ENCODE results near the gene PDE8A.

The PDE8A gene

DNA sequence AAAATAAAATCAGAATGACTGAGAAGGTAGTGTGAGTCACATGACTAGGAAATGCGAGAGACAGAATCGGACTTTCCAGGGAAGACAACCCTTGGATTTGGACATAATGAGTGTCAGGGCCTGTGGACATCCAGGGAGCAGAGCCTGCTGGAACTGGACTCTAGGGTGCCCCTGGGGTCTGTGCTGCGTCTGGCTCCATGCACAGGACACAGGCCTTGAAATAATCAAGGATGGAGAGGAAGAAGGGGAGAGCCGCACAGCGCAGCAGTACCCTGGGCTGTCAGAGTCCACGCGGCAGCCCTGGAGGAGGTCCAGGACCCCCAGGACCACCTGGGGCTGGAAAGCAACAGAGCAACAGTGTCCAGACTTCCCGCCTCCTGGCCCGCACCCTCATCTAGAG lies 173.7 kb downstream of the PDE8A start:
- Histone ChIP-seq H3K79me2 (ENCODE audit: low read length) (no peaks in the 10 kb centered on the region), H3K27ac (ENCODE audit: low read length) (no peak overlapping the region), H3K9me3 (replicated peaks; ENCODE audit: insufficient read depth, low read length) (no peaks in the 10 kb centered on the region), H3K9me2 (replicated peaks; ENCODE audit: insufficient read depth, low read length) (no peaks in the 10 kb centered on the region), H3K4me2 (ENCODE audit: low read depth, low read length) (no peak overlapping the region), H3K4me3 (ENCODE audit: low read length) (no peak overlapping the region), H4K20me1 (ENCODE audit: insufficient read depth, low read length) (no peaks in the 10 kb centered on the region), H3K27me3 (replicated peaks; ENCODE audit: insufficient read depth, low read length) (no peaks in the 10 kb centered on the region), H2AFZ (ENCODE audit: low read length) (no peak overlapping the region), H3K4me1 (ENCODE audit: low read length) (no peaks in the 10 kb centered on the region), H3K9ac (ENCODE audit: low read length) (no peak overlapping the region), H3F3A (ENCODE audit: insufficient read depth, low read length) (no peaks in the 10 kb centered on the region), H3K36me3 (replicated peaks; ENCODE audit: insufficient read depth, low read length) (no peaks in the 10 kb centered on the region)
- DNase-seq = no peak
- TF ChIP-seq EZH2phosphoT487 (IDR thresholded peaks at IDR 0.05; ENCODE audit: low read length) (no peak), EZH2 (optimal IDR thresholded peaks at IDR 0.05; ENCODE audit: low read depth, low read length) (no peak)
- TF ChIP-seq, protein P1, sequence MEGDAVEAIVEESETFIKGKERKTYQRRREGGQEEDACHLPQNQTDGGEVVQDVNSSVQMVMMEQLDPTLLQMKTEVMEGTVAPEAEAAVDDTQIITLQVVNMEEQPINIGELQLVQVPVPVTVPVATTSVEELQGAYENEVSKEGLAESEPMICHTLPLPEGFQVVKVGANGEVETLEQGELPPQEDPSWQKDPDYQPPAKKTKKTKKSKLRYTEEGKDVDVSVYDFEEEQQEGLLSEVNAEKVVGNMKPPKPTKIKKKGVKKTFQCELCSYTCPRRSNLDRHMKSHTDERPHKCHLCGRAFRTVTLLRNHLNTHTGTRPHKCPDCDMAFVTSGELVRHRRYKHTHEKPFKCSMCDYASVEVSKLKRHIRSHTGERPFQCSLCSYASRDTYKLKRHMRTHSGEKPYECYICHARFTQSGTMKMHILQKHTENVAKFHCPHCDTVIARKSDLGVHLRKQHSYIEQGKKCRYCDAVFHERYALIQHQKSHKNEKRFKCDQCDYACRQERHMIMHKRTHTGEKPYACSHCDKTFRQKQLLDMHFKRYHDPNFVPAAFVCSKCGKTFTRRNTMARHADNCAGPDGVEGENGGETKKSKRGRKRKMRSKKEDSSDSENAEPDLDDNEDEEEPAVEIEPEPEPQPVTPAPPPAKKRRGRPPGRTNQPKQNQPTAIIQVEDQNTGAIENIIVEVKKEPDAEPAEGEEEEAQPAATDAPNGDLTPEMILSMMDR (IDR thresholded peaks at IDR 0.05; ENCODE audit: low read length) = no peak

DNA sequence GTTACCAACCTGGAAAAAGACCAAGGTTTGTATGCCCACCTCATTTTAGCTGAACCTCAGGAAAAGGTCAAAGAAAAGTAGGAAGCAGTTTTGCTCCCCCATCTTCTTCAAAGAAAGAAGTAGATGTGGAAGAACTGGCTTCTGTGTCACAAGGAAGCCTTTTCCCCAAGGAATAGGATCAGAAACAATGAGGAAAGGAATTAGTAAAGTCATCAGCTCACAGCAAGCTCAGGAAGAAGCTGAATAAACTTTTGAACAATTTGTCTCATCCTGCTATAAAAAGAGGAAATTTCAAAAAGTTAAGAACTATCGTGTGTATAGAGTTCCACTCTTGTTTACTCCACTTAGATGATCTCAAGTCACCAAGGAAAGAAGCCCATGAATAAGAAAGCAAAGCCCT lies 174.2 kb downstream of the PDE8A start:
- Histone ChIP-seq H3K27me3 (replicated peaks; ENCODE audit: insufficient read depth, low read length) (no peaks in the 10 kb centered on the region), H3F3A (ENCODE audit: insufficient read depth, low read length) (no peaks in the 10 kb centered on the region), H3K27ac (ENCODE audit: low read length) (no peak overlapping the region), H3K4me1 (ENCODE audit: low read length) (no peaks in the 10 kb centered on the region), H3K79me2 (ENCODE audit: low read length) (no peaks in the 10 kb centered on the region), H3K4me3 (ENCODE audit: low read length) (no peak overlapping the region), H3K9me2 (replicated peaks; ENCODE audit: insufficient read depth, low read length) (no peaks in the 10 kb centered on the region), H2AFZ (ENCODE audit: low read length) (no peak overlapping the region), H4K20me1 (ENCODE audit: insufficient read depth, low read length) (no peaks in the 10 kb centered on the region), H3K9ac (ENCODE audit: low read length) (no peak overlapping the region), H3K9me3 (replicated peaks; ENCODE audit: insufficient read depth, low read length) (no peaks in the 10 kb centered on the region), H3K36me3 (replicated peaks; ENCODE audit: insufficient read depth, low read length) (no peaks in the 10 kb centered on the region), H3K4me2 (ENCODE audit: low read depth, low read length) (no peak overlapping the region)
- no peak for DNase-seq
- TF ChIP-seq EZH2 (optimal IDR thresholded peaks at IDR 0.05; ENCODE audit: low read depth, low read length) (no peak), EZH2phosphoT487 (IDR thresholded peaks at IDR 0.05; ENCODE audit: low read length) (no peak)
- TF ChIP-seq, protein P1 (IDR thresholded peaks at IDR 0.05; ENCODE audit: low read length) = no peak

DNA sequence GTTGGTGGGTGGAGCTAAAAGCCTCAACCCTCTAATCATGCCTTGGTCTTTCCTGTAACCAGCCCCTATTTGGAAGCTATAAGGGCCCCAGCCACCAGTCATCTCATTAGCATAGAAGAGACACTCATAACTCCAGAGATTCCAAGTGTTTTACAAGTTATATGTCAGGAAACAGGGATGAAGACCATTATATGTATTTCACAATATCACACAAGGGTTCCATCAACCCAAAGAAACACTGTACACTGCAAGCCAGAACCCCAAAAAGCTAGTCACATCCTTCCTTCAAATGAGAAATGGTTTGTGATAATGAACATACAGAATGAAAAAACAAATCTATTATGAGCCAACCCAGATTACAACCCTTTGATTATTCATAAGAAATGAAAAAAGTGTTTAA lies 175.7 kb downstream of the PDE8A start:
- Histone ChIP-seq H3K79me2 (ENCODE audit: low read length) (no peaks in the 10 kb centered on the region), H3F3A (ENCODE audit: insufficient read depth, low read length) (no peaks in the 10 kb centered on the region), H3K9me2 (replicated peaks; ENCODE audit: insufficient read depth, low read length) (no peaks in the 10 kb centered on the region), H3K4me1 (ENCODE audit: low read length) (no peaks in the 10 kb centered on the region), H3K9ac (ENCODE audit: low read length) (no peak overlapping the region), H4K20me1 (ENCODE audit: insufficient read depth, low read length) (no peaks in the 10 kb centered on the region), H3K36me3 (replicated peaks; ENCODE audit: insufficient read depth, low read length) (no peaks in the 10 kb centered on the region), H3K4me2 (ENCODE audit: low read depth, low read length) (no peak overlapping the region), H3K27me3 (replicated peaks; ENCODE audit: insufficient read depth, low read length) (no peaks in the 10 kb centered on the region), H3K4me3 (ENCODE audit: low read length) (no peak overlapping the region), H3K9me3 (replicated peaks; ENCODE audit: insufficient read depth, low read length) (no peaks in the 10 kb centered on the region), H3K27ac (ENCODE audit: low read length) (no peak overlapping the region), H2AFZ (ENCODE audit: low read length) (no peak overlapping the region)
- DNase-seq = no peak
- TF ChIP-seq EZH2phosphoT487 (IDR thresholded peaks at IDR 0.05; ENCODE audit: low read length) = no peak
- TF ChIP-seq, protein P1 (IDR thresholded peaks at IDR 0.05; ENCODE audit: low read length) = no peak
- TF ChIP-seq EZH2 (optimal IDR thresholded peaks at IDR 0.05; ENCODE audit: low read depth, low read length) = no peak
